ENCODE results near the gene CACNA1C. TPM values are rescaled to one million over a fixed set of nuclear protein-coding genes. Genes with fewer than 3 reads are reported as not detected.

Gene CACNA1C
- total RNA-seq, 4 donors from 2014 or later: 3.8 to 13.6 (median 5.7) TPM

DNA sequence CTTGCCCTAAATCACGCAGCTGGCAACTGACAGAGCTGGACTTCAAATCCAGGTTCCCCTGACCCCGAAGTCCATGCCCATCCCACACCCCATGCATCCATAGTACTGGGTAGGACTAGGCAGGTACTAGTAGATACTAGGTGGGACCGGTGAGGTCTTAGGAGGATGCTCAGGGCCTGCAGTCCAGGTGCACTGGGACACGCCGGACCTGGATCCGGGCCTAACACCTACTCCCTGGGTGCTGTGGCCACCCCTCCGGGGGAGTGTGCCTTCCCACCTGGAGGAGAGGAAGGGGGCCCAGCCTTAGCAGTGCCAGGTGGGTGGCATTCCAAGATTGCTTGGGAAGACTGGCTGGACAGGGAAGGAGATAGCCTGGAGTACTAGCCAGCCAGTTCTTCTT, 64.8 kb downstream of the CACNA1C start:
- DNase-seq (ENCODE audit: low spot score) (no peak), ATAC-seq (ENCODE audit: low FRiP score) (no peak)
- TF ChIP-seq, protein P1, sequence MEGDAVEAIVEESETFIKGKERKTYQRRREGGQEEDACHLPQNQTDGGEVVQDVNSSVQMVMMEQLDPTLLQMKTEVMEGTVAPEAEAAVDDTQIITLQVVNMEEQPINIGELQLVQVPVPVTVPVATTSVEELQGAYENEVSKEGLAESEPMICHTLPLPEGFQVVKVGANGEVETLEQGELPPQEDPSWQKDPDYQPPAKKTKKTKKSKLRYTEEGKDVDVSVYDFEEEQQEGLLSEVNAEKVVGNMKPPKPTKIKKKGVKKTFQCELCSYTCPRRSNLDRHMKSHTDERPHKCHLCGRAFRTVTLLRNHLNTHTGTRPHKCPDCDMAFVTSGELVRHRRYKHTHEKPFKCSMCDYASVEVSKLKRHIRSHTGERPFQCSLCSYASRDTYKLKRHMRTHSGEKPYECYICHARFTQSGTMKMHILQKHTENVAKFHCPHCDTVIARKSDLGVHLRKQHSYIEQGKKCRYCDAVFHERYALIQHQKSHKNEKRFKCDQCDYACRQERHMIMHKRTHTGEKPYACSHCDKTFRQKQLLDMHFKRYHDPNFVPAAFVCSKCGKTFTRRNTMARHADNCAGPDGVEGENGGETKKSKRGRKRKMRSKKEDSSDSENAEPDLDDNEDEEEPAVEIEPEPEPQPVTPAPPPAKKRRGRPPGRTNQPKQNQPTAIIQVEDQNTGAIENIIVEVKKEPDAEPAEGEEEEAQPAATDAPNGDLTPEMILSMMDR (IDR thresholded peaks at IDR 0.05): no peak

DNA sequence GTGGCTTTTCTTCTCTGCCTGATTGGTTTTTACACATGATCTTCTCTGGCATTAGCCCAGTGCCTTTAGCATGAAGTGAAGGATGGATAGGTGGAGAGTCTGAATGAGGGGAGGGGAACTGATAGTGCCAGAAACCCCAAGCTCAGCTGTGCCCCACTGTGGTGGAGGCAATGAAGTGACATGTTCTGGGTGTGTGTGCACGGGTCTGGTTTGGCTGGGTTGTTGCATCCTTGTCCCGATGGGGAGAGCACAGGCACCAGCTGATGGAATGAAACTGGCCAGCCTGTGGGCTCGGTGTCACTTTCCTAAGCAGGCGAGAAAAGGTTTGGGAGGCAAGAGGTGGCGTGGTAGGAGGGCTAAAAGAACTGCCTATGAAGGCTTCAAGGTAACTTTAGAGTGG, 65.3 kb downstream of the CACNA1C start:
- DNase-seq (ENCODE audit: low spot score) (no peak), ATAC-seq (ENCODE audit: low FRiP score) (no peak)
- TF ChIP-seq, protein P1 (IDR thresholded peaks at IDR 0.05): no peak

DNA sequence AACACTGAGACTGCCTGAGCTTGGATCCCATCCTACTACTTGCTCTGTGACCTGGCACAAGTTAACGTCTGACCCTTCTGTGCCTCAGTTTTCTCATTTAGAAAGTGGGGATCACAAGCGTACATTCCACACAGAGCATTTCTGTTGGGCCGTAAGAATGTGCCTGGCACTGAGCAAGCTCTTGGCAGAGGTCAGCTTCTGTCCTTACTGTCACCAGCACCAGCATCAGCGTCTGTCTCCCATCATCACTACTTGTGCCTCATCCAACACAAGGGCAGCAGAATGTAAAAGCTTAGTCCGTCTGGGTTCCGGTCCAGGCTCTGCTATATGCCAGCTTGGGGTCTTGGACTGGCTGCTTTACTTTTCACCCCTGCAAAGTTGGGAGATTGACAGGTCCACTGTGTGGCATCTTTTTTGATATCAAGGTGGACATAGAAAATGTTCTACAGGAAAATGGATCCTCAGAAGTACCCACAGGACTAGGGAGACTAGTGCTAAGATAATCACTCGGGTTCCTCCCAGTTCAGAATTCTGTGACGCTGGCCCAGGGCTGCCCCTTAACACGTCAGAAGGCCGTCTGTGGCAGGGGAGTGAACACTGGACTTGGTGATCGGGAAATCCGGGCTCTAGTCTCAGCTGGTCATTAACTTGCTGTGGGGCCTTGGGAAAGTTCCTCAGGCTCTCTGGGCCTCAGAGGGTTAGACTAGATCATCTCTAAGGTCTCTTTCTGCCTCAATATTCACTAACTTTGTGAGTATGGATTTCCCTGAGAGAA, 65.9 kb downstream of the CACNA1C start:
- ATAC-seq (ENCODE audit: low FRiP score): no peak
- DNase-seq (ENCODE audit: low spot score): no peak
- TF ChIP-seq, protein P1 (IDR thresholded peaks at IDR 0.05): no peak

DNA sequence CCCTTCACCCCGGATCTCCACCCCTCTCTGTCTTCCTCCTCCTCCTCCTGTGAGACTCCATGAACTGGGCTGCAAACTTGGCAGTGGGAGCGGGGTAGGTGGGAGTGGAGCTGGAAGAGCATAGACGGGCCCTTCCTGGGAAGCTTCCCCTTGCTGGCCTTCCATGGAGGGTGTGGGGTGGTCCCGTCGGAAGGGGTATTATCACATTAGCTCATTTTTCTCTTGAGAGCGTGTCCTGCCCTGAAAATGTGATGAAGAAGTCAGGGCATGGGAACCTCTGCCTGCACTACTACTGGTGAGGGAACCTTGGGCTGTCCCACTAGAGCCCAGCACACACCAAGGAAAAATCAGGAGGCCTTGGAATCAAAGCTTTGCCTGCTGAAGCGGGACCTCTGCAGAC, 66.5 kb downstream of the CACNA1C start:
- DNase-seq (ENCODE audit: low spot score): no peak
- TF ChIP-seq, protein P1 (IDR thresholded peaks at IDR 0.05): no peak
- ATAC-seq (ENCODE audit: low FRiP score): no peak

DNA sequence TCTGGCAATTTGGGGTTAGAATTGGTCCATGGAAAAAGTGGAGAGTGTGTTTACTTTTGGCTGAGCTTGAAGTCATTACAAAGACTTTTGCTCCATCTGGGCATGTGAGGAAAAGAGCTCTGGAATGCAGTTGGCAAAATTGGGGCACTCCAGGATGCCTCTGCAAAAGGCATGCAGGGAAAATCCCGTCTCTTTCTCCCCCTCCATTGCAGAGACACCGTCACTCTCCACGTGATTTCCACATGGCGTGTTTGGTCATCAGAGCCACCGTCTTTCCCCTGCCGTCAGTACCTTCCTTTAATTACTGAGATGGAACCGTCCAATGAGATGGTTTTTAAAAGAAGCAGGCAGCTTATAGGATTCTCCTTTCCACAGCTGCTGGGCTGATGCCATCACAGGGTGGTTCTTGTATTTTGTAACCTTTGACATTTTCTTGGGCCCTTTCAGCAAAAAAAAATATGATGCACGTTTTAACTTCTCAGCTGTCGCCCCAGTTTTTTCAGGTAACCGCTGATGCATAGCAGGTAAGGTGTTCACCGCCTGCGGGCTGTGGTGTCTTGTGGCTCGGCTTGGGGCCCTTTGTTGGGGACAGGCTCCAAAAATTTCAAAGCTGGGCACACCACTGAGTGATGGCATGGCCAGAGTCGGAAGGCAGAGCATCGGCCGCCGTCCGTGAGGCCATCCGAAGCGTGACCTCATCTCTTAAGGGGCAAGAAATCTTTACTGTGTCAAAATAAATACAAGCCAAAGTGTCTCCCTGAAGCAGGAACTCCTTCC, 68.4 kb downstream of the CACNA1C start:
- TF ChIP-seq, protein P1 (IDR thresholded peaks at IDR 0.05): no peak
- no peak for DNase-seq (ENCODE audit: low spot score)
- ATAC-seq (ENCODE audit: low FRiP score): no peak

DNA sequence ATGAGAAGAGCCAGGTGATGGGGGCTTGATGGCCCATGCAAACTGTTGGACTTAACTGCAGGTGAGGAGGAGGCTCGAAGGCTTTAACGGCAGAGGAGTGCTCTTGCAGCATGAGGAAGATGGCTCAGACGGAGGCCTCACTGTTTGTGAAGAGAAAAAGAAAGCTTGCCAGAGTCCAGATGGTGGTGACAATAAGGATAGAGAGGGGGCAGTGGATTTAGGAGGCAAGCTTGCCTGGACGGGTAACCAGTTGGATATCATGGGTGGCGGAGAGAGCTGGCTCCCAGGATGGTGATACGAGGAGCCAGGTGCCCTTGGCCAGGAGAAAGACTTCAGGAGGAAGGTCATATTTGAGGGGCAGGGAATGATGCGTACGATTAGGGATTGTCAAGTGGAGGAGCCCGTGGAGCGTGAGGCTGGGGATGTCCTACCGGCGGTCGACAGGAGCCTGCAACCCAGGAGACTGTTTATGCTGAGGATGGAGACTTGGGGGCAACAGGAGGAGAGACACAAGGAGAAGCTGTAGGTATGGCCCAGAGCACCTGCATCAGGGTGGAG, 71.8 kb downstream of the CACNA1C start:
- no peak for ATAC-seq (ENCODE audit: low FRiP score)
- DNase-seq (ENCODE audit: low spot score): no peak
- TF ChIP-seq, protein P1 (IDR thresholded peaks at IDR 0.05): no peak
